HEK293 (cell line): ENCODE results near the gene MYLK.

Experiments used
- CTCF ChIA-PET: fragments of 350-600 bp; formaldehyde crosslinking; extraction: SDS; loops from one replicate; lab custom pipeline; 2021; ENCODE audit warnings: antibody characterized with exemption; lab: Yijun Ruan, JAX
- POLR2A ChIA-PET: fragments of 300-600 bp; formaldehyde crosslinking; extraction: SDS; loops from one replicate; lab custom pipeline; 2020; ENCODE audit warnings: antibody characterized with exemption, inconsistent platforms; lab: Yijun Ruan, JAX
- H3K27ac ChIP-seq: fragments of 200-500 bp; sonication (Bioruptor generic); 2 replicates; pipeline ENCODE4 v1.5.1; 2014; ENCODE audit warnings: low read depth, low read length, control low read depth, inconsistent platforms; ENCODE audit errors: extremely low read depth
- H3K36me3 ChIP-seq, 2 experiments: fragments of 200-500 bp in 1 of 2; sonication (Bioruptor generic) in 1 of 2; 1 replicate in 1 of 2; 2 replicates in 1 of 2; pipeline ENCODE4 v1.5.1; 2014 to 2017; ENCODE audit warnings: inconsistent platforms in 2 of 2, low read length in 2 of 2; ENCODE audit not compliant: control insufficient read depth in 2 of 2, insufficient read depth in 1 of 2
- H3K4me1 ChIP-seq: fragments of 200-500 bp; sonication (Bioruptor generic); 2 replicates; pipeline ENCODE4 v1.5.1; 2014; ENCODE audit warnings: mild to moderate bottlenecking, low read length, inconsistent platforms; ENCODE audit not compliant: control insufficient read depth, insufficient read depth
- H3K4me3 ChIP-seq: 2 replicates; pipeline ENCODE4 v1.5.1; 2011; ENCODE audit warnings: low read depth, mild to moderate bottlenecking, control low read depth, low read length, moderate library complexity
- H3K9me3 ChIP-seq: fragments of 200-500 bp; sonication (Bioruptor generic); 2 replicates; pipeline ENCODE4 v1.5.1; 2014; ENCODE audit warnings: low read depth, low read length, inconsistent platforms; ENCODE audit not compliant: control insufficient read depth, insufficient read depth
- GLI2 ChIP-seq: fragments of 450-650 bp; formaldehyde crosslinking; IDR thresholded peaks from 2 replicates; pipeline ENCODE4; 2017; ENCODE audit warnings: missing biosample characterization, missing genetic modification characterization, low read depth, borderline replicate concordance
- GLIS2 ChIP-seq: fragments of 450-650 bp; formaldehyde crosslinking; IDR thresholded peaks from 2 replicates; pipeline ENCODE4 v1.5.1; 2016; ENCODE audit warnings: missing biosample characterization, missing genetic modification characterization
- HOXC10 ChIP-seq: sonication (generic); formaldehyde crosslinking; IDR thresholded peaks from 2 replicates; pipeline ENCODE4 v1.8.1; 2023; ENCODE audit warnings: mild to moderate bottlenecking, missing genetic modification reagents
- KLF10 ChIP-seq: fragments of 450-650 bp; IDR thresholded peaks from 2 replicates; pipeline ENCODE4 v1.5.1; 2018; ENCODE audit warnings: missing biosample characterization, mild to moderate bottlenecking, missing genetic modification characterization
- MEIS1 ChIP-seq: sonication (generic); formaldehyde crosslinking; IDR thresholded peaks from 2 replicates; pipeline ENCODE4 v1.8.1; 2022; ENCODE audit warnings: missing genetic modification reagents, mild to moderate bottlenecking, borderline replicate concordance
- MYNN ChIP-seq: fragments of 450-650 bp; formaldehyde crosslinking; IDR thresholded peaks from 2 replicates; pipeline ENCODE4 v1.5.1; 2016; ENCODE audit warnings: missing biosample characterization, missing genetic modification characterization, borderline replicate concordance
- SETDB1 ChIP-seq: IDR thresholded peaks from one replicate; pipeline ENCODE4 v1.6.1; 2017; ENCODE audit warnings: mild to moderate bottlenecking, low read length, moderate library complexity, mixed read lengths; ENCODE audit not compliant: insufficient read length
- ZEB2 ChIP-seq: fragments of 450-650 bp; formaldehyde crosslinking; IDR thresholded peaks from 2 replicates; pipeline ENCODE4 v1.5.1; 2016; ENCODE audit warnings: missing biosample characterization, missing genetic modification characterization
- ZFHX2 ChIP-seq: fragments of 450-650 bp; formaldehyde crosslinking; conservative IDR thresholded peaks from 2 replicates; pipeline ENCODE4 v1.5.1; 2016; ENCODE audit warnings: missing biosample characterization, missing genetic modification characterization
- ZFP69B ChIP-seq: fragments of 450-650 bp; formaldehyde crosslinking; IDR thresholded peaks from 2 replicates; pipeline ENCODE4 v1.5.1; 2016; ENCODE audit warnings: missing biosample characterization, missing genetic modification characterization
- ZNF114 ChIP-seq: fragments of 450-650 bp; formaldehyde crosslinking; IDR thresholded peaks from 2 replicates; pipeline ENCODE4 v1.5.0; 2017; ENCODE audit warnings: missing biosample characterization, missing genetic modification characterization
- ZNF121 ChIP-seq: fragments of 450-650 bp; formaldehyde crosslinking; IDR thresholded peaks from 2 replicates; pipeline ENCODE4 v1.5.1; 2016; ENCODE audit warnings: missing biosample characterization, missing genetic modification characterization
- ZNF280D ChIP-seq: fragments of 450-650 bp; formaldehyde crosslinking; IDR thresholded peaks from 2 replicates; pipeline ENCODE4 v1.5.1; 2016; ENCODE audit warnings: missing biosample characterization, missing genetic modification characterization
- ZNF311 ChIP-seq: fragments of 450-650 bp; formaldehyde crosslinking; IDR thresholded peaks from 2 replicates; pipeline ENCODE4 v1.5.1; 2017; ENCODE audit warnings: missing biosample characterization, missing genetic modification characterization, borderline replicate concordance
- ZNF341 ChIP-seq: fragments of 450-650 bp; formaldehyde crosslinking; IDR thresholded peaks from 2 replicates; pipeline ENCODE4; 2016; ENCODE audit warnings: low read depth, missing biosample characterization, missing genetic modification characterization
- ZNF416 ChIP-seq: fragments of 450-650 bp; formaldehyde crosslinking; IDR thresholded peaks from 2 replicates; pipeline ENCODE4 v1.5.1; 2016; ENCODE audit warnings: missing biosample characterization, missing genetic modification characterization
- ZNF629 ChIP-seq: fragments of 450-650 bp; formaldehyde crosslinking; IDR thresholded peaks from 2 replicates; pipeline ENCODE4 v1.5.1; 2017; ENCODE audit warnings: missing biosample characterization, missing genetic modification characterization
- ZNF791 ChIP-seq: fragments of 450-650 bp; formaldehyde crosslinking; IDR thresholded peaks from 2 replicates; pipeline ENCODE4 v1.5.1; 2016; ENCODE audit warnings: missing biosample characterization, missing genetic modification characterization
- ZSCAN4 ChIP-seq: fragments of 450-650 bp; formaldehyde crosslinking; IDR thresholded peaks from 2 replicates; pipeline ENCODE4 v1.5.1; 2017; ENCODE audit warnings: missing biosample characterization, missing genetic modification characterization
- TF ChIP-seq, protein P1 (sequence below): fragments of 450-650 bp; IDR thresholded peaks from 2 replicates; pipeline ENCODE4 v1.5.1; 2018; ENCODE audit warnings: missing biosample characterization, mild to moderate bottlenecking, missing genetic modification characterization
- TF ChIP-seq, protein P2 (sequence below): fragments of 450-650 bp; formaldehyde crosslinking; IDR thresholded peaks from 2 replicates; pipeline ENCODE4 v1.5.1; 2016; ENCODE audit warnings: missing biosample characterization, missing genetic modification characterization, borderline replicate concordance

Gene MYLK

GRCh38 chr3:123880998-123881561 is 3.1 kb downstream of the MYLK start:
- no peak overlapping the region for H3K4me3 ChIP-seq
- no peaks in the 10 kb centered on the region for H3K4me1 ChIP-seq
- no peak overlapping the region for H3K27ac ChIP-seq
- ChIA-PET POLR2A (no interaction called here), CTCF (interaction anchor here (0.5 to 1.6 kb wide), 7 partner anchors 11 to 615 kb away, joined by 3 to 4 read pairs (median 3); no protein-coding TSS in a partner anchor)
- no peaks in the 10 kb centered on the region for H3K36me3 ChIP-seq
- H3K9me3 ChIP-seq: no peaks in the 10 kb centered on the region
- no peak for TF ChIP-seq ZNF341 (tag by site-specific recombination)
- no peak for TF ChIP-seq ZNF416 (tag by site-specific recombination)
- TF ChIP-seq ZNF311: no peak
- TF ChIP-seq ZFHX2 (tag by site-specific recombination): no peak
- no peak for TF ChIP-seq ZNF114 (tag by site-specific recombination)
- TF ChIP-seq HOXC10 (CRISPR knock-in tag): no peak
- TF ChIP-seq MEIS1 (CRISPR knock-in tag): no peak
- TF ChIP-seq SETDB1: no peak
- TF ChIP-seq ZSCAN4 (tag by site-specific recombination): no peak
- TF ChIP-seq, protein P1, sequence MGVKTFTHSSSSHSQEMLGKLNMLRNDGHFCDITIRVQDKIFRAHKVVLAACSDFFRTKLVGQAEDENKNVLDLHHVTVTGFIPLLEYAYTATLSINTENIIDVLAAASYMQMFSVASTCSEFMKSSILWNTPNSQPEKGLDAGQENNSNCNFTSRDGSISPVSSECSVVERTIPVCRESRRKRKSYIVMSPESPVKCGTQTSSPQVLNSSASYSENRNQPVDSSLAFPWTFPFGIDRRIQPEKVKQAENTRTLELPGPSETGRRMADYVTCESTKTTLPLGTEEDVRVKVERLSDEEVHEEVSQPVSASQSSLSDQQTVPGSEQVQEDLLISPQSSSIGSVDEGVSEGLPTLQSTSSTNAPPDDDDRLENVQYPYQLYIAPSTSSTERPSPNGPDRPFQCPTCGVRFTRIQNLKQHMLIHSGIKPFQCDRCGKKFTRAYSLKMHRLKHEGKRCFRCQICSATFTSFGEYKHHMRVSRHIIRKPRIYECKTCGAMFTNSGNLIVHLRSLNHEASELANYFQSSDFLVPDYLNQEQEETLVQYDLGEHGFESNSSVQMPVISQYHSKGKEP (tag by site-specific recombination): no peak
- no peak for TF ChIP-seq GLI2 (tag by site-specific recombination)
- TF ChIP-seq ZNF121 (tag by site-specific recombination): no peak
- no peak for TF ChIP-seq ZFP69B (tag by site-specific recombination)
- TF ChIP-seq ZNF280D (tag by site-specific recombination): no peak
- TF ChIP-seq ZNF629: no peak
- TF ChIP-seq KLF10 (tag by site-specific recombination): no peak
- TF ChIP-seq MYNN (tag by site-specific recombination): no peak
- TF ChIP-seq ZEB2: no peak
- TF ChIP-seq GLIS2 (tag by site-specific recombination): no peak
- no peak for TF ChIP-seq ZNF791 (tag by site-specific recombination)

GRCh38 chr3:123878807-123879206 is 5.3 kb downstream of the MYLK start:
- TF ChIP-seq, protein P2, sequence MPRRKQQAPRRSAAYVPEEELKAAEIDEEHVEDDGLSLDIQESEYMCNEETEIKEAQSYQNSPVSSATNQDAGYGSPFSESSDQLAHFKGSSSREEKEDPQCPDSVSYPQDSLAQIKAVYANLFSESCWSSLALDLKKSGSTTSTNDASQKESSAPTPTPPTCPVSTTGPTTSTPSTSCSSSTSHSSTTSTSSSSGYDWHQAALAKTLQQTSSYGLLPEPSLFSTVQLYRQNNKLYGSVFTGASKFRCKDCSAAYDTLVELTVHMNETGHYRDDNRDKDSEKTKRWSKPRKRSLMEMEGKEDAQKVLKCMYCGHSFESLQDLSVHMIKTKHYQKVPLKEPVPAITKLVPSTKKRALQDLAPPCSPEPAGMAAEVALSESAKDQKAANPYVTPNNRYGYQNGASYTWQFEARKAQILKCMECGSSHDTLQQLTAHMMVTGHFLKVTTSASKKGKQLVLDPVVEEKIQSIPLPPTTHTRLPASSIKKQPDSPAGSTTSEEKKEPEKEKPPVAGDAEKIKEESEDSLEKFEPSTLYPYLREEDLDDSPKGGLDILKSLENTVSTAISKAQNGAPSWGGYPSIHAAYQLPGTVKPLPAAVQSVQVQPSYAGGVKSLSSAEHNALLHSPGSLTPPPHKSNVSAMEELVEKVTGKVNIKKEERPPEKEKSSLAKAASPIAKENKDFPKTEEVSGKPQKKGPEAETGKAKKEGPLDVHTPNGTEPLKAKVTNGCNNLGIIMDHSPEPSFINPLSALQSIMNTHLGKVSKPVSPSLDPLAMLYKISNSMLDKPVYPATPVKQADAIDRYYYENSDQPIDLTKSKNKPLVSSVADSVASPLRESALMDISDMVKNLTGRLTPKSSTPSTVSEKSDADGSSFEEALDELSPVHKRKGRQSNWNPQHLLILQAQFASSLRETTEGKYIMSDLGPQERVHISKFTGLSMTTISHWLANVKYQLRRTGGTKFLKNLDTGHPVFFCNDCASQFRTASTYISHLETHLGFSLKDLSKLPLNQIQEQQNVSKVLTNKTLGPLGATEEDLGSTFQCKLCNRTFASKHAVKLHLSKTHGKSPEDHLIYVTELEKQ (tag by site-specific recombination): no peak
- POLR2A ChIA-PET: no interaction called here
- H3K36me3 ChIP-seq: no peaks in the 10 kb centered on the region
- CTCF ChIA-PET: interaction anchor here (0.6 to 0.9 kb wide), 2 partner anchors 14 to 419 kb away, joined by 3 read pairs; no protein-coding TSS in a partner anchor
- no peaks in the 10 kb centered on the region for H3K9me3 ChIP-seq
- no peaks in the 10 kb centered on the region for H3K4me1 ChIP-seq
- H3K27ac ChIP-seq: no peak overlapping the region
- no peak overlapping the region for H3K4me3 ChIP-seq
